ENCODE results near the gene ATG10.

Gene ATG10

DNA sequence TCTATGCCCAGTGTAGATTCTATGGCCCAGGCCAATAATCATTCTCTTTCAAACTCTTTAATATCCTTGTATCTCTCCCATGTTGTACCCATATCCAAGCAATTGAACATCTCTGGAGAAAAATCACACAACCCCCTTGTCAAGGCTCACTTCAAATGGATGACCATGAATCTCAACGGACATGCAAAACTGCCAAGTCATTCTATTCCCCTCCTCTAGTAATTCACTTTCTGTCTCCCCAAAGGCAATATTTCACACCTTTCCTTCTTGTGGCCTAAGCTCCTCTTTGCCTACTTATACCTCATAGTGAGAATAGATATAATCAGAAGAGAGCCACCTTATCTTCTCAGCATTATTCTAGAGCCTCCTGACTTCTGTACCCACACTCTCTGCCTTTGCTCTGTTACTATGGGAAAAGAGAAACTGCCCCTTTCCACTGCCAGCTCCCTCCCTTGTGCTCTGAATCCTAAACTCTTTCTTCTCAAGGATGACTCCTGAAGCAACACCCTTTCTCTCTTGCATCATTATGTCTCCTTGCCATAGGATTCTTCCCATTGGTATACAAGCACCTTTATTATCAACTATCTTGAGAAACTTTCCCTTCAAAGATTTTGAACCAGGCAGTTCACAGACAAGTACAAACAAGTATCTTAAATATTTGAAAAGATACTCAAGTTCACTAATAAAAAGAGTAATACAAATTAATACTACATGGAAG, 240.2 kb downstream of the ATG10 start:
- H3K36me3 ChIP-seq (ENCODE audit: control insufficient read depth, low read depth, low read length), result no peaks in the 10 kb centered on the region
- no peaks in the 10 kb centered on the region for H3K4me1 ChIP-seq (ENCODE audit: control insufficient read depth, low read depth, low read length)
- no peak overlapping the region for H3K4me3 ChIP-seq (ENCODE audit: low read length)
- no peak overlapping the region for H3K9ac ChIP-seq (ENCODE audit: low read length)
- no peaks in the 10 kb centered on the region for H3K9me3 ChIP-seq (ENCODE audit: control insufficient read depth, low read depth, low read length)
- no peak overlapping the region for H3K27ac ChIP-seq (ENCODE audit: low read length)
- H3K27me3 ChIP-seq (ENCODE audit: control insufficient read depth, insufficient read depth, low read length), result no peaks in the 10 kb centered on the region

DNA sequence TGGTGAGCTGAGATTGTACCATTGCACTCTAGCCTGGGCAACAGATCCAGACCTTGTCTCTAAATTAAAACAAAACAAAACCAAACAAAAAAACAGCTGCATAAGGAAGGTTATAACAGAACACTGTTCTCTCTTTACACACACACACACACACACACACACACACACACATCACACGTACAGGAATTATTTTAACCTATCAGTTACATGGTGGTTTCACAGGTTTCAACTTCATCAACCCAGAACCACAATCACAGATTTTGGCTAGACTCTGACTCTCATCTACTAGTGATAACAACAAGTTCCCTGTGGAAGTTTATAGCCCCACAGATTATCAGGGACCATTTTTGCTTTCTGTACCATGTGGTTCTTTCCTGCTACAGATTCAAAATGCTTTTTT, 246.1 kb downstream of the ATG10 start:
- H3K9me3 ChIP-seq (ENCODE audit: control insufficient read depth, low read depth, low read length), result no peaks in the 10 kb centered on the region

DNA sequence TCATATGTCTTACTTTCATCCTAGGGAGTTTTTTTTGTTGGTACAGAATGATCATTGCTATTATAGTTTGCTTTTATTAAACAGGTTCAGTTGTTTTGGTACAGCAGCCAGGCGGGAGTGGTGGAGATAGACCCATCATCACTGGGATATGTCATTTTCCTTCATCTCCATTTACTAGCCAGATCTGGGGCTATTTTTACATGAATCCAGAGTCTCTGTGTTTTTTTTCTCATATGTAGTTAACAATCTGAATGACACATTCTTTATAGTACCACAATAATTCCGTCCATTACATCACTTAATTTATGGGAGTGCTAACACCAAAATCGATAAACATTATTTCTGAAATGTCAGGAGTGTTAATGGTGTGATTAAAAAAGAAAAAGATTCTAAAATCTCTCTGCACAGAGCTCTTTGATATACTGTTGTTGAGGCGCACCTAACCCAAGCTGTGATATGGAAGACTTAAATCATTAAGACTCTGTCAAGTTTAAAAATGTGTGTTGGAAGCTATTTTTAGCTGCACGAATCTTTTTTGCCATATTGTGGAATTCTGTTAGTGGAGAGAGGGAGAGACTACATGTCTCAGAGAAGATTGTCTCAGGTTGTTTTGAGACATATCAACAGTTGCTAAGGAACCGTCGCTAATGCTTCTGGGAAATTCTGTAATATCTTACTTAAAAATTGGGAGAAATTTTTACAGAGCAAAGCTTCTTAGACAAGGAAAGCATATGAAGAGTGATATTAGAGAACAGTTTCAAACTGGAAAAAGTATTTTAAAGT, 246.7 kb downstream of the ATG10 start:
- H3K9me3 ChIP-seq (ENCODE audit: control insufficient read depth, low read depth, low read length), result no peaks in the 10 kb centered on the region
- no peak overlapping the region for H3K27ac ChIP-seq (ENCODE audit: low read length)
- no peaks in the 10 kb centered on the region for H3K36me3 ChIP-seq (ENCODE audit: control insufficient read depth, low read depth, low read length)
- H3K4me3 ChIP-seq (ENCODE audit: low read length), result no peak overlapping the region
- H3K9ac ChIP-seq (ENCODE audit: low read length), result no peak overlapping the region
- no peaks in the 10 kb centered on the region for H3K4me1 ChIP-seq (ENCODE audit: control insufficient read depth, low read depth, low read length)
- no peaks in the 10 kb centered on the region for H3K27me3 ChIP-seq (ENCODE audit: control insufficient read depth, insufficient read depth, low read length)

More for the DNA sequence above, 246.1 kb downstream of the ATG10 start:
- Histone ChIP-seq H3K4me3 (ENCODE audit: low read length) (no peak overlapping the region), H3K9ac (ENCODE audit: low read length) (no peak overlapping the region), H3K36me3 (ENCODE audit: control insufficient read depth, low read depth, low read length) (no peaks in the 10 kb centered on the region), H3K27ac (ENCODE audit: low read length) (no peak overlapping the region), H3K4me1 (ENCODE audit: control insufficient read depth, low read depth, low read length) (no peaks in the 10 kb centered on the region), H3K27me3 (ENCODE audit: control insufficient read depth, insufficient read depth, low read length) (no peaks in the 10 kb centered on the region)

DNA sequence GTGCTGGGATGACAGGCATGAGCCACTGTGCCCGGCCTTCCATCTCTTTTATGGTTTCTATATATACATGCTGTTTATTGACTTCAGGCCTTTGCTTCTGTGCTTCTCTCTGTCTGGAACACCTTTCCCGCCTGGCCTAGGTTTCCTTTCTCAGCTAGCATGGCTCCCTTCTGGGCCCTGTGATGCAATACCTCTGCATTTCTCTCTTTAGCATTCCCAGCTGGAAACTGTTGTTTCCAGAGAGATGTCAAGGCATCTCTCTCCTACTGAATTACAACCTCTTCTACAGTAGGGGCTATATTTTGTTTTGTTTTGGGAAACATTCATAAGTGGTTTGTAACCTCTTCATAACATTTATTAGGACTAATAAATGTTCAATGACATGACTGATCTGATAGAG, 249.2 kb downstream of the ATG10 start:
- H3K27me3 ChIP-seq (ENCODE audit: control insufficient read depth, insufficient read depth, low read length), result no peaks in the 10 kb centered on the region

DNA sequence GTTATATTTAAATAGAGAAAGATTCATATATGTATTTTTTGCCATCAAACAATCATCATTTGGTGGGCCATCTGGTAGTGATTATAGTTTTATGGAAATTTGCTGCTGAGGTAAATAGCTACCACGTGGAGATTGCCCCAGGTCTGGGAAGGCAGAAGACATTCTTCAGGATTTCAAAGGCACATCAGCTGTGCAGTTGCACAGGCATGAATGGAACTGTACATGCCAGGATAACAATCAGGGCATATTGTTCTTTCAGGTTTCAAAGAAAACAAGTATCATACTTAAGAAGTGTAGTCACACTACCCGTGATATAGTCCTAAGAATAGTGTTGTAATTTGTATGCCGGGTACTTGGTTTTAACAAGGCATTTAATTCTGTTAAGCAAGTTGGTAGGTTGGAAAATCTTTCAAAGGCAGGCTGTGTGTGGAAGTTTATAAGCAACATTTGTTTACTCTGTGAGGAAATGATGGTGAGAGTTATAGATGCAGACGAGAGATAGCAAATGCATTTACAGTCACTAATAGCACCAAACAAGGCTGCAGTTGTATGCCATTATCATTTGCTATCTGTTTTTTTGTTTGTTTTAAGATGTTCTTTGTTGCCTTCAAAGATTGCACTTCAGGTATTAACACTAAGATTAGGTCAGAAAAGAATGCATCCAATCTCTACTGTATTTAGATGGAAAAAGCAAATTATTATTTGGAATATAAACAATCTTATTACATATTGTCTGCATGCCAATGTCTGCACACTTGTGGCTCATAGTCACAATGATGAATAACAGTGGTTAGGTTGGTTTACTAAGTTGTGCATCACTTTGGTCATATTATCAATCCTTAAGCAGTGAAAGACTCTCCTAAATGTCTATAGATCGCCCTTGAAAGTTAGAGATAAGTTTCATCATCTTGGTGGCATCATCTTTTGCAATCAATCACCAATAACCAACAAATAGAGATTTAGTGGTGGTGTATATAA, 251.1 kb downstream of the ATG10 start:
- no peak overlapping the region for H3K4me3 ChIP-seq (ENCODE audit: low read length)
- H3K4me1 ChIP-seq (ENCODE audit: control insufficient read depth, low read depth, low read length), result peaks cover 11% of the 10 kb centered on the region
- H3K36me3 ChIP-seq (ENCODE audit: control insufficient read depth, low read depth, low read length), result no peaks in the 10 kb centered on the region
- no peaks in the 10 kb centered on the region for H3K27me3 ChIP-seq (ENCODE audit: control insufficient read depth, insufficient read depth, low read length)
- H3K9me3 ChIP-seq (ENCODE audit: control insufficient read depth, low read depth, low read length), result no peaks in the 10 kb centered on the region
- no peak overlapping the region for H3K27ac ChIP-seq (ENCODE audit: low read length)
- no peak overlapping the region for H3K9ac ChIP-seq (ENCODE audit: low read length)

More for the DNA sequence above, 249.2 kb downstream of the ATG10 start:
- H3K4me3 ChIP-seq (ENCODE audit: low read length), result no peak overlapping the region
- H3K27ac ChIP-seq (ENCODE audit: low read length), result no peak overlapping the region
- H3K4me1 ChIP-seq (ENCODE audit: control insufficient read depth, low read depth, low read length), result peaks cover 11% of the 10 kb centered on the region
- no peak overlapping the region for H3K9ac ChIP-seq (ENCODE audit: low read length)
- no peaks in the 10 kb centered on the region for H3K36me3 ChIP-seq (ENCODE audit: control insufficient read depth, low read depth, low read length)
- H3K9me3 ChIP-seq (ENCODE audit: control insufficient read depth, low read depth, low read length), result no peaks in the 10 kb centered on the region

DNA sequence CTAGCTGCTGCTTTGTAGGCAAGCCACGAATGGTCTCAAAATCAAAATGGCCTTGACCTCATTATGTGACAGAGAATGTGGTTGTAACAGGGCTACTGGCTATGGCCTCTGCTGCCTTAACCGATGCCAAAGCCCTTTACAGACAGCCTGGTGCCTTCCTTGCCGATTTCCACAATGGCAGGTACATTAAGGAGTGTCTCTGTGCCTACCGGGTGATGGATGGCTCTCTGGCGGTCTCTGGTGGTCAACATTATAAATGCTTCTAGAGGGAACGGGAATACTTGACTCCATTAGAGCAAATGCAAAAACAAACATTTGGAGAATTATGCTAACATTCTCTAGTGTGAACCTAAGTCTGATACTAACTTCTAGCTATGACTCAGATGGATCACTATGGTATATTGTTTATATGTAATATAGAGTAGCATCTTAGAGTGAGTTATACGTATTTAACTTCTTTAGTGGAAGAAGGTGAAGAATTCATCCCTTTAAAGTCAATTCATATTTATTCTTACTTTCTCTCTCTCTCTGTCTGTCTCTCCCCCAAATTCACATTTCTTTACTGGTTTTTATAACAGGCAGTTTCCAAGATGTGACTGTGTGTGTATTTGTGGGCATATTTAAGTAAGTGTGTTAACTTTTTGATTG, 253.8 kb downstream of the ATG10 start:
- H3K9ac ChIP-seq (ENCODE audit: low read length), result no peak overlapping the region
- H3K36me3 ChIP-seq (ENCODE audit: control insufficient read depth, low read depth, low read length), result no peaks in the 10 kb centered on the region
- no peaks in the 10 kb centered on the region for H3K9me3 ChIP-seq (ENCODE audit: control insufficient read depth, low read depth, low read length)
- H3K27ac ChIP-seq (ENCODE audit: low read length), result no peak overlapping the region
- H3K27me3 ChIP-seq (ENCODE audit: control insufficient read depth, insufficient read depth, low read length), result no peaks in the 10 kb centered on the region
- H3K4me3 ChIP-seq (ENCODE audit: low read length), result no peak overlapping the region
- peaks cover 11% of the 10 kb centered on the region for H3K4me1 ChIP-seq (ENCODE audit: control insufficient read depth, low read depth, low read length)

DNA sequence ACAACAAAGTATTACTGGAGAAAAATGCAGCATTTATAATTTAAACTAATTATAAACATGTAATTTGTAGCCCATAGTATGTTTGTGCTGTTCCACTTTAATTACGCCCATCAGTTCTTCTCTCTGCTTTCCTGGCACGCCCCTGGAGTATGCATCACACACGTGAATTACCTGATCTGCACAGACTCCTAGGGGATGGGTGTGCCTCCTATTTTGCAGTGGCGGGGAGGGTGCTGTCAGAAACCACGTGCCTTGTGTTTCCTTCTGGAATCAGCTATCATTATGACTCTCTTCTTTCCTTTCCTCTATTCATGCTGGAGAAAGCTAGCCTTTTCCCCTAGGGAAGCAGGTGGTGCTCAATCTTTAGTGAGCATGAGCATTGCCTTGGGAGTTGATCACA, 263.1 kb downstream of the ATG10 start:
- H3K36me3 ChIP-seq (ENCODE audit: control insufficient read depth, low read depth, low read length), result no peaks in the 10 kb centered on the region
- no peak overlapping the region for H3K4me3 ChIP-seq (ENCODE audit: low read length)
- no peaks in the 10 kb centered on the region for H3K4me1 ChIP-seq (ENCODE audit: control insufficient read depth, low read depth, low read length)
- H3K27me3 ChIP-seq (ENCODE audit: control insufficient read depth, insufficient read depth, low read length), result no peaks in the 10 kb centered on the region
- H3K9me3 ChIP-seq (ENCODE audit: control insufficient read depth, low read depth, low read length), result no peaks in the 10 kb centered on the region
- no peak overlapping the region for H3K27ac ChIP-seq (ENCODE audit: low read length)
- no peak overlapping the region for H3K9ac ChIP-seq (ENCODE audit: low read length)

DNA sequence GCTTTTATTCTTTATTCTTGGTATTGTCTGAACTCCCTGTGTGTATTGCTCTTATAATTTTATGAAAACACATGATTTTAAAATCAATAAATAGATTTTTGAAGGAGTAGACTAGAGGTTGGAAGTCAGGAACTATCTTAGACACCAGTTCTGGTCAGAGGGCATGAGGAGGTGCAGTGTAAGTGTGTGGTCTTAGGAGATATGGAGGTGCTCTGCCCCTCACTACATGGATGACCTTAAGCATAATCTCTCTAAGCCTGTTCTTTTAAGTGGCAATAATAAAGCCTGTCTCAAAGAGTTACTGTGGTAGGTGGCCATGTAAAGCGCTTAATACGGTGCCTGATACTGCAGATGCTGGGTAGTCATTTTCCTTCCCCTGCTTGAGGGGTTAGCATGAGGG, 272.3 kb downstream of the ATG10 start:
- H3K27ac ChIP-seq (ENCODE audit: low read length), result no peak overlapping the region
- no peak overlapping the region for H3K9ac ChIP-seq (ENCODE audit: low read length)
- no peak overlapping the region for H3K4me3 ChIP-seq (ENCODE audit: low read length)
- H3K9me3 ChIP-seq (ENCODE audit: control insufficient read depth, low read depth, low read length), result no peaks in the 10 kb centered on the region
- no peaks in the 10 kb centered on the region for H3K36me3 ChIP-seq (ENCODE audit: control insufficient read depth, low read depth, low read length)
- H3K4me1 ChIP-seq (ENCODE audit: control insufficient read depth, low read depth, low read length), result no peaks in the 10 kb centered on the region
- H3K27me3 ChIP-seq (ENCODE audit: control insufficient read depth, insufficient read depth, low read length), result no peaks in the 10 kb centered on the region

DNA sequence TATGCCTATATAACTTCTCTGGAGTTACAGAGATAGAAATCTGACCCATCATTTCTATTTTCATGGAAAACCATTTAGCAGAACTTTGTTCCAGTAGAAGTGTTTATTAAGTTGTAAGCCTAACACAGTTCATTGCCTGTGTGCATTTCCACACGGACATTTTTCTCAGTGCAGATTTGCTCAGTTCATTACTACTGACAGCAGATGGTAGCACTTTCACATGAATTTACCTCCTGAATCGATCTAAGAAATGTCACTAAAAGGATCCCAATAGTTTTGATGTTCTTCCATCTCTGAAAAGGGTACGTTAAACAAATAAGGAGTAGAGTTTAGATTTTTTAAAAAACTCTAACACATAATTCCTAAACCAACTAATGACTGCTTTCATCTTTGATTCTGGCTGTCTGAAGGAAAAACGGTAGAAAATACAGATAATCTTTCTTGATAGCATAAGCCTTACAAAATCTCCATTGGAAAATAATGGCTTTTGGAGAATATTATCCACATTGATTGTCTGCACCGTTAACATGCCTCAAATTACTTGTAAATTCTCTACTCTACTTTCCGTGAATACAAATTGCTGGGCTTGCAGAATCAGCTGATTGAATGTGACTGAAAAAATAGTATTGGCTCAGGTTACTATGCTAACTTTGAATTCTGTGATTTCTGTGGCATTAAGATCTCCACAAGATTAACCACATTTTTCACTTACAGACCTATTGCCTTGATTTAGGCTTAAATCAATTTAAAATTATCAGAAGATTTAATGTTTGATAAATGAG, 273.2 kb downstream of the ATG10 start:
- H3K4me1 ChIP-seq (ENCODE audit: control insufficient read depth, low read depth, low read length), result no peaks in the 10 kb centered on the region
- H3K4me3 ChIP-seq (ENCODE audit: low read length), result no peak overlapping the region
- no peaks in the 10 kb centered on the region for H3K27me3 ChIP-seq (ENCODE audit: control insufficient read depth, insufficient read depth, low read length)
- H3K36me3 ChIP-seq (ENCODE audit: control insufficient read depth, low read depth, low read length), result no peaks in the 10 kb centered on the region
- H3K9me3 ChIP-seq (ENCODE audit: control insufficient read depth, low read depth, low read length), result no peaks in the 10 kb centered on the region
- no peak overlapping the region for H3K9ac ChIP-seq (ENCODE audit: low read length)
- H3K27ac ChIP-seq (ENCODE audit: low read length), result no peak overlapping the region

DNA sequence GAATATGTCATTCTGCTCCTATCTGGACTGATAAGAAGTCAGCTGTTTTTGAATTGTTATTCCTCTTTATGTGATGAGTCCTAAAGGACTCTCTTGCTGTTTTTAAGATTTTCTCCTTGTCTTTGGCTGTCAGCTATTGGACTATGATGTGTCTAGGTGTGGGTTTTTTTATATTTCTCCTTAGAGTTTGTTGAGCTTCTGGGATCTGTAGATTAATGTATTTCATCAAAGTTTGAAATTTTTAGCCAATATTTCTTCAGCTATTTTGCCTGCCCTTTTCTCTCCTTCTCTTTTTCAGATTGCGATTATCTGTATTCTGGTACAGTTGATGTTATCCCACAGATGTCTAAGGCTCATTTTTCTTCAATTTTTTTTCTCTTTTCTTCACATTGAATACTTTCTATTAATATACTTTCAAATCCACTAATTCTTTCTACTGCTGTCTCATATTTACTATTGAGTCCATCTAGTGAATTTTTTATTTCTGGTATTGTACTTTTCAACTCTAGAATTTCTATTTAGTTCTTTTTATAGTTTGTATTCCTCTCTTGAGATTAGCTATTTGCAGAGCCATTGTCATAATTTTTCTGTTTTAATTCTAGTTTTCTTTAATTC, 275.2 kb downstream of the ATG10 start:
- Histone ChIP-seq H3K4me1 (ENCODE audit: control insufficient read depth, low read depth, low read length) (no peaks in the 10 kb centered on the region), H3K36me3 (ENCODE audit: control insufficient read depth, low read depth, low read length) (no peaks in the 10 kb centered on the region), H3K4me3 (ENCODE audit: low read length) (no peak overlapping the region), H3K27me3 (ENCODE audit: control insufficient read depth, insufficient read depth, low read length) (no peaks in the 10 kb centered on the region), H3K27ac (ENCODE audit: low read length) (no peak overlapping the region), H3K9me3 (ENCODE audit: control insufficient read depth, low read depth, low read length) (no peaks in the 10 kb centered on the region), H3K9ac (ENCODE audit: low read length) (no peak overlapping the region)

Measured in iPS-18a (cell line).